Skeletal muscle satellite cell (primary cell): ENCODE data around the gene SPOCD1.

Experiments
- H3K27me3 ChIP-seq: 2 replicates; pipeline ENCODE4 v1.7.0; 2013; ENCODE audit warnings: low read length; ENCODE audit not compliant: control insufficient read depth, insufficient read depth
- H3K36me3 ChIP-seq: 2 replicates; pipeline ENCODE4 v1.7.0; 2013; ENCODE audit warnings: mild to moderate bottlenecking, control low read depth, low read length; ENCODE audit not compliant: insufficient read depth
- H3K4me1 ChIP-seq: 2 replicates; pipeline ENCODE4 v1.7.0; 2013; ENCODE audit warnings: low read length; ENCODE audit not compliant: control insufficient read depth, insufficient read depth
- H3K4me2 ChIP-seq: 2 replicates; pipeline ENCODE4 v1.7.0; 2013; ENCODE audit warnings: mild to moderate bottlenecking, low read length
- H3K4me3 ChIP-seq: 2 replicates; pipeline ENCODE4 v1.7.0; 2013; ENCODE audit warnings: low read length
- H3K9ac ChIP-seq: 2 replicates; pipeline ENCODE4 v1.7.0; 2013; ENCODE audit warnings: mild to moderate bottlenecking, low read depth, low read length, moderate library complexity
- H3K9me3 ChIP-seq: replicated peaks from 2 replicates; pipeline ENCODE4 v1.7.0; 2013; ENCODE audit warnings: mild to moderate bottlenecking, control low read depth, low read length

The SPOCD1 gene

DNA sequence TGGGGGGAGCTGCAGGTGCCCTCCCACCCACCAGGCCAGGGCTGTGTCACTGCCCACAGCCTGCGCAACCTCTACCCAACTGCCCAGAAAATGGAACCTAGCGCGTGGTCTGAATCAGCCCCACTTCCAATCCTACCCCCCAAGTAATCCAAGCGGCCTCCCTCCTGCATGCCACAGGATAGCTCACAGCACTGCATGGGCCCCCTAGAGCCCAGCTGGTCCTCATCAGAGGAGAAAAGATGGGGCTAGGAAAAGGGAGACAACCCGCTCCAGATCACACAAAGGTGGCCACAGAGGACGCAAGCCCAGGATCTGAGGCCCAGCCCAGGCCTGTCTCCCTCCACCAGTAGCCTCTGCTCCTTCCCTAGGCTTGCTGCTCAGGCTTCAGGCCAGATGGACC, 57.8 kb downstream of the SPOCD1 start:
- H3K4me3 ChIP-seq = no peak overlapping the region
- no peak overlapping the region for H3K9ac ChIP-seq
- H3K4me2 ChIP-seq = no peak overlapping the region
- no peaks in the 10 kb centered on the region for H3K36me3 ChIP-seq
- H3K27me3 ChIP-seq = no peaks in the 10 kb centered on the region
- H3K9me3 ChIP-seq = no peaks in the 10 kb centered on the region
- peaks cover 47% of the 10 kb centered on the region for H3K4me1 ChIP-seq

DNA sequence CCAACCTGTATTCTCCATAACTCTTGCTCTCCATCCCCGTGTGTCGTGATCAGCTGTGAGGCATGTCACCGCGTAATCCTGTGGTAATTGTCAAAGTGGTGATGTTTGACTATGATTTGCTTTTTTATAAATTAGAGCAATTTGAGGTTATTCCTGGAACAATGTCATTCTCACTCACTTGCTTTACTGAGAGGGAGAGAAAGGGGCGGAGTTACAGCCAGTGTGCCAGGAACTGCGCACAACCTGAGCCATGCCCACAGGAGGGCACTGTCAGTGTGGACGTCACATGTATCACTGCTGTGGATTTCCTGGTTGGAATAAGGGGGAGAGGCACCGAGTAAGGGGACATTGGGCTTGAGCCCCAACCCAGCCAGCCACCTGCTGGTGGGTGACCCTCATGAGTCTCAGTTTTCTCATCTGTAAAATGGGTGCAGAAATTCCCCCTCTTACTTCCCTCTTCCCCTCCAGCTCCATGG, 58.6 kb downstream of the SPOCD1 start:
- no peaks in the 10 kb centered on the region for H3K36me3 ChIP-seq
- H3K27me3 ChIP-seq = no peaks in the 10 kb centered on the region
- no peak overlapping the region for H3K9ac ChIP-seq
- no peak overlapping the region for H3K4me3 ChIP-seq
- no peak overlapping the region for H3K4me2 ChIP-seq
- no peaks in the 10 kb centered on the region for H3K9me3 ChIP-seq
- peaks cover 43% of the 10 kb centered on the region for H3K4me1 ChIP-seq

DNA sequence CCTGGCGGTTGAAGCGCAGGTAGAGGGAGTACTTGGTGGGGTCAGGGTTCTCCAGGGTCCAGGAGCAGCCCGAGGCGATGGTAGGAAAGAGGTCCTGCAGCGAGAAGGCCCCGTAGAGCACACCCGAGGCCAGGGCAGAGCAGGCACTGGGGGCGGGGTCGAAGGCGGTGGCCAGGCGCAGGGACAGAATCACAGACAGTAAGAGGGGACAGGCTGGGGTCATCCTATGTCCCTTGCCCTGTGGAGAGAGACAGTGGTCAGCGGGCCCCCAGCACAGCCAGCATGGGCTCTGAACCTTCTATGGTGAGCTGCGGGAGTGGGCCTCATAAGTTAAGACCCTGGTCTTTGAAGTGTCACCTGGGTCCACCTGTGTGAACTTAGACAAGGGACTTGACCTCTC, 59.2 kb downstream of the SPOCD1 start:
- Histone ChIP-seq H3K4me2 (no peak overlapping the region), H3K36me3 (no peaks in the 10 kb centered on the region), H3K9ac (no peak overlapping the region), H3K4me1 (peaks cover 36% of the 10 kb centered on the region), H3K27me3 (no peaks in the 10 kb centered on the region), H3K9me3 (no peaks in the 10 kb centered on the region), H3K4me3 (no peak overlapping the region)

DNA sequence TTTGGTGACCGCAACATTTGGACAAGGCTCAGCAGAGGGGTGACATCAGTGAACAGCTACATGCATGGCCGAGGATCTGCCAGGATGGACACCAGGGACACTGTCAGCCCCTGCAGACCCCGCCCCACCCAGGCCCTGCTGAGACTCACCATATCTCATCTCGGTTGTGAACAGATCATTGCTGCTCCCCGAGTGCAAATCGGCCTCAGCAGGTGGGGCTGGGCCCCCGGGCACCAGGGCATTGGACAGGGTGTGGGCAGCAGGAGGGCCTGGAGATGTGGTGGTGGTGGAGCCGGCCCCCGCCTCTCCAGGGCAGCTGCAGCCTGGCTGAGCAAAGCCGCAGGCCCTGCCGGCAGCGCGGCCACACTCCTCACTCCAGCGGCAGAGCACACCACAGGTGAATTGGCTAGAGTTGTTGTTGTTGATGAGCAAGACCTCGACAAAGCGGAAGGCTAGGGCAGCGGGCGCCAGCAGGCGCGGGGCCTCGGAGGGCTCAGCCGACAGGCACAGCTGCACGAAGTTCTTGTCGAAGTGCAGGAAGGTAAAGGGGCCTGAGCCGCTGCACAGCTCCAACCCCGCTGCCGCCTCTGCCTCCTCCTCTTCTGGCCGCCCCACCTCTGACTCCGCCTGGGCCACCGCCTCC, 59.9 kb downstream of the SPOCD1 start:
- H3K9ac ChIP-seq = no peak overlapping the region
- H3K27me3 ChIP-seq = no peaks in the 10 kb centered on the region
- no peak overlapping the region for H3K4me2 ChIP-seq
- H3K4me1 ChIP-seq = peaks cover 32% of the 10 kb centered on the region
- no peak overlapping the region for H3K4me3 ChIP-seq
- H3K9me3 ChIP-seq = no peaks in the 10 kb centered on the region
- H3K36me3 ChIP-seq = no peaks in the 10 kb centered on the region

DNA sequence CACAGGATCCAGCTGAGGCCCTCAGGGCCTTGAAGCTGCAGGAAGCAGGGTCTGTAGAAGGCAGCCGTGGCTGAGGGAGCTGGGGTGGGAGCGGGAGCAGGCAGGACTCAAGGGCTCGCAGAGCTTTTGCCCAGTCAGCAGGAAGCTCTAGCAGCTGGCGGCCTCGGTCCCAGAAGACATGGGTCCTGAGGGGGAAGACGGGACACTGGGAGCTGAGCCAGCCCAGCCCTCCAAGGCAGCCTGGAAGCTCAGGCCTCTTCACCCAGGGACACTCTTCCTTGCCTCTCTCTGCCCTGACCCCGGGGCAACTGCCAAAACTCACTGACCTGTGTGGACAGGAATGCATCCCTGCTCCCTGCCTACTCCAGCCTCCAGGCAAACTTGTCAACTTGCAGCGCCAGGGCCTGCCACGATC, 60.6 kb downstream of the SPOCD1 start:
- Histone ChIP-seq H3K36me3 (no peaks in the 10 kb centered on the region), H3K27me3 (no peaks in the 10 kb centered on the region)

DNA sequence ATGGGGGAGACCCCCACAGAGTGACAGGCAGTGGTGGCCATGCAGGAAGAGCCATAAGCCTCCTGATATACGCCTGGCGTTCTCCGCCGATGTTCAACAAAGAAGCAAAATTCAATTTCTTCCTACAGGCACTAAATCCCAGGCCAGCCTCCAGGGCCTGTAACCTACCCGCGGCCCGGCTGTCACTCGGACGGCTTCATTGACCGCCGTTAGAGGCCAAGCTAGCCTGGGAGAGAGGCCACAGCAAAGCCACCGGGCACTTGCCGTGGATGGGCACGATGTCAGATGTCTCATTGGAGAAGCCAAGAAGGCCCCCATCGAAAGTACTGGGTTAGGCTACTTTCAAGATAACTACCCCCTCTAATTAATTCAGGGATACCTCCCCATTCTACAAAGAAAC, 61.4 kb downstream of the SPOCD1 start:
- Histone ChIP-seq H3K9ac (no peak overlapping the region), H3K9me3 (no peaks in the 10 kb centered on the region), H3K36me3 (no peaks in the 10 kb centered on the region), H3K27me3 (no peaks in the 10 kb centered on the region), H3K4me1 (peaks cover 35% of the 10 kb centered on the region), H3K4me2 (peak overlapping the region; percentile 16), H3K4me3 (no peak overlapping the region)

More for the DNA sequence above, 60.6 kb downstream of the SPOCD1 start:
- H3K4me2 ChIP-seq = no peak overlapping the region
- H3K9ac ChIP-seq = no peak overlapping the region
- H3K4me1 ChIP-seq = peaks cover 35% of the 10 kb centered on the region
- no peak overlapping the region for H3K4me3 ChIP-seq
- no peaks in the 10 kb centered on the region for H3K9me3 ChIP-seq

DNA sequence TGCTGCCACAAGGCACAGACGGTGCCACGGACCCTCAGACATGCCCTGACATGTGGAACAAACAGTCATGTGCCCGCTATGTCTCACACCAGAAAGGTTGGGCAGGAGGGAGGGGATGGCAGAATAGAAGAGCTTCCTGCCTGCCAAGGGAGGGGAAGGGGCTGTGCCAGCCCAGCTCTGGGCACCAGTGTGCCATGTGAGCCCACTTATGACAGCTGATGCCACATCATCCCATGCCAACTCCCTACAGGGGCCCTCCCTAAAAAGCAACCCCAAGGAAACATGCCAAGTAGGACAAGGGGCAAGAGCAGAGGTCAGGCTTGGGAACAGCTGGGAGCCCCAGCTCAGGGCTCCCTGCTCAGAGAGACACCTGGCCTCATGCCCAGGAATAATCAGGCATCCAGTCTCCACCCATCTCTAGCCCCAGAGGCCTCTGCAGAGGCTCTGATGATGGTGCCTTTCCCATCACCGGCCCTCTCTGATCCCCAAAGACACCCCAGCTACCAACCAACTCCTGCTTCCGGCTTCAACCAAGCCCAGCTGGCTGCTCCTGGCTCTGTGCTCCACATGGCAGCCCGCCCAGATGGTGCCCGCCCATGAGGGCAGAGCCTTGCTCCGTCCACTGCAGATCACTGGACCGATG, 62.0 kb downstream of the SPOCD1 start:
- Histone ChIP-seq H3K9me3 (no peaks in the 10 kb centered on the region), H3K9ac (no peak overlapping the region), H3K4me1 (peaks cover 35% of the 10 kb centered on the region), H3K27me3 (no peaks in the 10 kb centered on the region), H3K36me3 (no peaks in the 10 kb centered on the region), H3K4me2 (peak overlapping the region; percentile 16), H3K4me3 (no peak overlapping the region)

DNA sequence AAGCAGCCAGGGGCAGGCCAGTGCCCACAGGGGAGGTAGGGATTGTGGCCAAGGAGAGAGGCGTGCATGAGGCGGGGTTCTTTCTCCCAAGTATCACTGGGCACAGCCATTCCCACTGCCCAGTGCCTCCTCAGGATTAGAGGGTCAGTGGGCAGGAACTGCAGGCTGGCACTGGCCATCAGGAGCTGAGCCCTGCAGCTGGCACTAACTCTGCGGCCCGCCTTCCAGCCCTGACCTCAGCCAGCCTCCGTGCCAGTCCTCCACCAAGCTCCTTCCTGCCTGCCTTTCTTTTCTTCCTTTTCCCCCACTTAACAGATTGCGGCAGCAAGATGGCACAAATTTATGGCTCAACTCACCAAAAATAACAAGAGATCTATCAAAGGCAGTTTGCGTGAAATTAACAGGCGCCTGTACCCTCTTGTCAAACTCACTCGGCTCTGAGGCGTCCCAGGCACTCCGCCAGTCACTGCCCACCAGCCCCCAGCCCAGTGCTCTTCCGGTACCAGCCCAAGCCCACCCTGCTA, 62.8 kb downstream of the SPOCD1 start:
- Histone ChIP-seq H3K9me3 (no peaks in the 10 kb centered on the region), H3K9ac (peak overlapping the region; percentile 1), H3K4me2 (peak overlapping the region; percentile 16), H3K4me3 (no peak overlapping the region), H3K4me1 (peaks cover 35% of the 10 kb centered on the region), H3K36me3 (no peaks in the 10 kb centered on the region), H3K27me3 (no peaks in the 10 kb centered on the region)

DNA sequence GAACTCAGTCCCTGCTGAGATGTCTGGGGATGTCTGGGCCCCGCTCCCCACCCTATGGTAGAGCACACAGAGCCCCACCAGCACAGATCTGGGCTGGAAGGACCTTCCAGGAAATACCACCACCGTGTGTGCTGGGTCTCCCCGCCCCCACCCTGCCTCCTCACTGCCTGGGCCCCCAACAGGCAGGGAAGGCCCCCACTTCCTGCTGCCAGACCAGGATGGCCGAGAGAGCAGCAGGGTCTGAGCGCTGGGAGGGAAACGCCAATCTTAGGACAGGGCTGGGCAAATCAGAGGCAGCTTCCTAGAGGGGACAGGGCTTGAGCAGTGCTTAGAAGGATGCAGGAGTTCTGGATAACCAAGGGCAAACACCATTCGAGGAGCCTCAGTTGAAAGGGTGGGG, 63.6 kb downstream of the SPOCD1 start:
- H3K4me3 ChIP-seq = no peak overlapping the region
- H3K27me3 ChIP-seq = no peaks in the 10 kb centered on the region
- H3K9ac ChIP-seq = no peak overlapping the region
- peaks cover 35% of the 10 kb centered on the region for H3K4me1 ChIP-seq
- H3K4me2 ChIP-seq = no peak overlapping the region
- H3K36me3 ChIP-seq = no peaks in the 10 kb centered on the region
- H3K9me3 ChIP-seq = no peaks in the 10 kb centered on the region

DNA sequence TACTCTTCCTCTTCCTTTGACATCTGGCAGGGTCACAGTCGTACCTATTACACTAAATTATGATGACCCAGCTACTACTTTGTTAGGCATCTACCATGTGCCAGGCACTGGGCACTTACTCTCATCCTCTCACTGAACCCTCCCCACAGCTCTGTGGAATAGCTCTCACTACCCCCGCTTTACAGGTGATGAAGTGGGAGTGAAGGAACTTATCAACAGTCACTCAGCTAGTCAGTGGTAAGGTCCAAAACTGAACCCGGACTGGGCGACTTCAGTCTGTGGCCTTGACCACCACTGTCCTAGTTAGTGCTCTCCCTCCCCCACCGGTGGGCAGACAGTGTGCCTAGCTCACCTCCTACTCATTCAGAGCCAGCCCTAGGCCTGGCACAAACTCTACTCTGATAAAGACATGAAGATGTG, 64.0 kb downstream of the SPOCD1 start:
- H3K27me3 ChIP-seq = no peaks in the 10 kb centered on the region
- H3K9ac ChIP-seq = no peak overlapping the region
- H3K4me2 ChIP-seq = no peak overlapping the region
- no peaks in the 10 kb centered on the region for H3K9me3 ChIP-seq
- H3K4me3 ChIP-seq = no peak overlapping the region
- H3K4me1 ChIP-seq = peaks cover 35% of the 10 kb centered on the region
- H3K36me3 ChIP-seq = no peaks in the 10 kb centered on the region

DNA sequence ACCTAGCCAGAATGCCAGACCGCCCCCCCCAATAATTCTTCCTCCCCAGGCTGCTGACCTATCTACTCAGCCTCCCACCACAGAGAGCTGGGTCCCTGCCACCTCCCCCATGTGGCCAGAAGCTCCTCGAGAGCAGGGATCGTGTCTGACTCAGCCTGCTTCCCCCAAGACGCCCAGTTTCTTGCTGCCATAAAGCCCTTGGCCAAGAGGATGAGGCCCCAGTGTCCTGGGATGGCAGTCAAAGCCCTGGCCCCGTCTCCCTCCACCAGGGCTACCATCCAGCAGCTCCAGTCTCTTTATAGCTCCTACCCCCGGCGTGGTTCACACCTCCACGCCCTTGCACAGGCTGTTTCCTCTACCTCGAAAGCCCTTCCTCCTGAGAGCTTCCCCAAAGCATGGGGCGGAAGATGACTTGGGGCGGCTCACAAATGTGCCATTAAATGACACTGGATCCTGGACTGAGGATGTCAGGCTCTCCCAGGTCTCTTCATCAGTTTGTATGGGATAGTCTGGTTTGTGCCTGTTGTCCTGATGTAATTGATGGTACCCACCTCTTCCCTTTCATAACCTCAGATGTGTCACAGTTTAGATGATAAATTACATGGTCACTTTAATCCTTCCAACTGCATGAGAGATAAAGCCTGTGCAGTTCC, 64.8 kb downstream of the SPOCD1 start:
- no peaks in the 10 kb centered on the region for H3K36me3 ChIP-seq
- H3K4me3 ChIP-seq = no peak overlapping the region
- no peaks in the 10 kb centered on the region for H3K27me3 ChIP-seq
- no peaks in the 10 kb centered on the region for H3K9me3 ChIP-seq
- no peak overlapping the region for H3K9ac ChIP-seq
- H3K4me2 ChIP-seq = no peak overlapping the region
- peaks cover 35% of the 10 kb centered on the region for H3K4me1 ChIP-seq
